WTC11 (cell line): ENCODE measurements around the gene DDX5. TPM values are rescaled to one million over a fixed set of nuclear protein-coding genes. Genes with fewer than 3 reads are reported as not detected.

ENCODE experiments used
- ATAC-seq: fragments of 200-7000 bp; cut with Tn5 transposase; 2 replicates; pipeline ENCODE4 v1.10.0; 2021; ENCODE audit warnings: mild to moderate bottlenecking, moderate library complexity
- CTCF ChIA-PET: fragments of 300-600 bp; sonication (Branson Sonifier 250); formaldehyde crosslinking; loops from one replicate; lab custom pipeline; 2021; ENCODE audit warnings: antibody characterized with exemption; lab: Charles Lee
- POLR2A ChIA-PET: fragments of 350-600 bp; sonication (Branson Sonifier 250); formaldehyde crosslinking; loops from one replicate; lab custom pipeline; 2021; ENCODE audit warnings: antibody characterized with exemption; lab: Charles Lee
- DNase-seq: peaks from one replicate; pipeline ENCODE4 v3.0.0; 2021; ENCODE audit warnings: low spot score
- H3K27ac Mint-ChIP-seq: 2 replicates; pipeline ENCODE4 v1.8.0; 2021; ENCODE audit warnings: mixed read lengths
- H3K27me3 Mint-ChIP-seq: 2 replicates; pipeline ENCODE4 v1.8.0; 2021; ENCODE audit warnings: low read depth, mild to moderate bottlenecking, moderate library complexity, mixed read lengths
- H3K36me3 Mint-ChIP-seq: 2 replicates; pipeline ENCODE4 v1.8.0; 2021; ENCODE audit warnings: mixed read lengths
- H3K4me1 Mint-ChIP-seq: 2 replicates; pipeline ENCODE4 v1.8.0; 2022; ENCODE audit warnings: mixed read lengths
- H3K4me3 Mint-ChIP-seq: 2 replicates; pipeline ENCODE4 v1.8.0; 2021; ENCODE audit warnings: mild to moderate bottlenecking, moderate library complexity, mixed read lengths
- H3K9me3 Mint-ChIP-seq: 2 replicates; pipeline ENCODE4 v1.8.0; 2021; ENCODE audit warnings: mixed read lengths
- E2F5 ChIP-seq: sonication (generic); formaldehyde crosslinking; IDR thresholded peaks from 2 replicates; pipeline ENCODE4 v1.8.1; 2022; ENCODE audit warnings: mild to moderate bottlenecking, moderate library complexity, missing genetic modification reagents
- FOXK1 ChIP-seq: sonication (generic); formaldehyde crosslinking; IDR thresholded peaks from 2 replicates; pipeline ENCODE4 v1.8.0; 2022; ENCODE audit warnings: mild to moderate bottlenecking, moderate library complexity, missing genetic modification reagents
- GABPB1 ChIP-seq: sonication (generic); formaldehyde crosslinking; IDR thresholded peaks from 2 replicates; pipeline ENCODE4 v1.8.1; 2023; ENCODE audit warnings: mild to moderate bottlenecking, missing genetic modification reagents
- KAT7 ChIP-seq: sonication (generic); formaldehyde crosslinking; IDR thresholded peaks from 2 replicates; pipeline ENCODE4 v1.8.1; 2023; ENCODE audit warnings: missing genetic modification reagents, mild to moderate bottlenecking, borderline replicate concordance
- MYBL2 ChIP-seq: sonication (generic); formaldehyde crosslinking; IDR thresholded peaks from 2 replicates; pipeline ENCODE4 v1.8.1; 2023; ENCODE audit warnings: mild to moderate bottlenecking, moderate library complexity, missing genetic modification reagents
- NFATC4 ChIP-seq: fragments of 250-450 bp; sonication (Bioruptor Pico); IDR thresholded peaks from 2 replicates; pipeline ENCODE4 v1.9.0; 2021; ENCODE audit warnings: mild to moderate bottlenecking
- NFE2L1 ChIP-seq: sonication (generic); formaldehyde crosslinking; IDR thresholded peaks from 2 replicates; pipeline ENCODE4 v1.8.1; 2023; ENCODE audit warnings: missing genetic modification reagents
- SMAD3 ChIP-seq: sonication (generic); formaldehyde crosslinking; IDR thresholded peaks from 2 replicates; pipeline ENCODE4 v1.8.0; 2022; ENCODE audit warnings: missing genetic modification reagents, mild to moderate bottlenecking, borderline replicate concordance
- SP1 ChIP-seq: sonication (generic); formaldehyde crosslinking; conservative IDR thresholded peaks from 2 replicates; pipeline ENCODE4 v1.8.1; 2022; ENCODE audit warnings: missing genetic modification reagents
- TCF7 ChIP-seq: sonication (generic); formaldehyde crosslinking; IDR thresholded peaks from 2 replicates; pipeline ENCODE4 v1.8.0; 2022; ENCODE audit warnings: mild to moderate bottlenecking, low read depth, missing genetic modification reagents, moderate library complexity
- TEAD1 ChIP-seq: sonication (generic); formaldehyde crosslinking; IDR thresholded peaks from 2 replicates; pipeline ENCODE4 v1.8.0; 2022; ENCODE audit warnings: mild to moderate bottlenecking, missing genetic modification reagents
- TEAD4 ChIP-seq: sonication (generic); formaldehyde crosslinking; IDR thresholded peaks from 2 replicates; pipeline ENCODE4 v1.8.0; 2022; ENCODE audit warnings: mild to moderate bottlenecking, missing genetic modification reagents
- USF1 ChIP-seq: sonication (generic); formaldehyde crosslinking; IDR thresholded peaks from 2 replicates; pipeline ENCODE4 v1.8.0; 2022; ENCODE audit warnings: mild to moderate bottlenecking, missing genetic modification reagents
- ZNF281 ChIP-seq: sonication (generic); formaldehyde crosslinking; IDR thresholded peaks from 2 replicates; pipeline ENCODE4 v1.8.0; 2023; ENCODE audit warnings: mild to moderate bottlenecking, missing genetic modification reagents
- total RNA-seq: library from RNA; stranded (reverse); gene quantifications from 3 replicates; pipeline ENCODE4 v1.2.3, GENCODE V29; 2021
- TF ChIP-seq, protein P1 (sequence below): sonication (generic); formaldehyde crosslinking; IDR thresholded peaks from 2 replicates; pipeline ENCODE4 v1.8.0; 2023; ENCODE audit warnings: missing genetic modification reagents, mild to moderate bottlenecking, borderline replicate concordance
- TF ChIP-seq, protein P2 (sequence below): sonication (generic); formaldehyde crosslinking; IDR thresholded peaks from 2 replicates; pipeline ENCODE4 v1.8.0; 2022; ENCODE audit warnings: missing genetic modification reagents
- TF ChIP-seq, protein P3 (sequence below): sonication (generic); formaldehyde crosslinking; IDR thresholded peaks from 2 replicates; pipeline ENCODE4 v1.8.1; 2023; ENCODE audit warnings: mild to moderate bottlenecking, missing genetic modification reagents, moderate library complexity

The DDX5 gene
- total RNA-seq, 1 experiment from 2014 or later, result 612 TPM

GRCh38 chr17:64507413-64507782 lies 1.3 kb upstream of the DDX5 start:
- peak overlapping the region; percentile 98 for H3K4me3 Mint-ChIP-seq
- CTCF ChIA-PET, result interaction anchor here (0.8 to 1.6 kb wide), 4 partner anchors 10 to 87 kb away, joined by 3 to 9 read pairs (median 8); partner anchors contain the start of gene POLG2
- no peaks in the 10 kb centered on the region; the same call in 1 of the 2 replicates for H3K27me3 Mint-ChIP-seq
- POLR2A ChIA-PET, result interaction anchor here (0.5 to 3.3 kb wide), 7 partner anchors 11 to 275 kb away, joined by 3 to 53 read pairs (median 3); partner anchors contain the start of gene POLG2
- ATAC-seq, result peak; percentile 10
- H3K36me3 Mint-ChIP-seq, result peaks cover 71% of the 10 kb centered on the region
- H3K4me1 Mint-ChIP-seq, result peaks cover 49% of the 10 kb centered on the region
- TF ChIP-seq, protein P1, sequence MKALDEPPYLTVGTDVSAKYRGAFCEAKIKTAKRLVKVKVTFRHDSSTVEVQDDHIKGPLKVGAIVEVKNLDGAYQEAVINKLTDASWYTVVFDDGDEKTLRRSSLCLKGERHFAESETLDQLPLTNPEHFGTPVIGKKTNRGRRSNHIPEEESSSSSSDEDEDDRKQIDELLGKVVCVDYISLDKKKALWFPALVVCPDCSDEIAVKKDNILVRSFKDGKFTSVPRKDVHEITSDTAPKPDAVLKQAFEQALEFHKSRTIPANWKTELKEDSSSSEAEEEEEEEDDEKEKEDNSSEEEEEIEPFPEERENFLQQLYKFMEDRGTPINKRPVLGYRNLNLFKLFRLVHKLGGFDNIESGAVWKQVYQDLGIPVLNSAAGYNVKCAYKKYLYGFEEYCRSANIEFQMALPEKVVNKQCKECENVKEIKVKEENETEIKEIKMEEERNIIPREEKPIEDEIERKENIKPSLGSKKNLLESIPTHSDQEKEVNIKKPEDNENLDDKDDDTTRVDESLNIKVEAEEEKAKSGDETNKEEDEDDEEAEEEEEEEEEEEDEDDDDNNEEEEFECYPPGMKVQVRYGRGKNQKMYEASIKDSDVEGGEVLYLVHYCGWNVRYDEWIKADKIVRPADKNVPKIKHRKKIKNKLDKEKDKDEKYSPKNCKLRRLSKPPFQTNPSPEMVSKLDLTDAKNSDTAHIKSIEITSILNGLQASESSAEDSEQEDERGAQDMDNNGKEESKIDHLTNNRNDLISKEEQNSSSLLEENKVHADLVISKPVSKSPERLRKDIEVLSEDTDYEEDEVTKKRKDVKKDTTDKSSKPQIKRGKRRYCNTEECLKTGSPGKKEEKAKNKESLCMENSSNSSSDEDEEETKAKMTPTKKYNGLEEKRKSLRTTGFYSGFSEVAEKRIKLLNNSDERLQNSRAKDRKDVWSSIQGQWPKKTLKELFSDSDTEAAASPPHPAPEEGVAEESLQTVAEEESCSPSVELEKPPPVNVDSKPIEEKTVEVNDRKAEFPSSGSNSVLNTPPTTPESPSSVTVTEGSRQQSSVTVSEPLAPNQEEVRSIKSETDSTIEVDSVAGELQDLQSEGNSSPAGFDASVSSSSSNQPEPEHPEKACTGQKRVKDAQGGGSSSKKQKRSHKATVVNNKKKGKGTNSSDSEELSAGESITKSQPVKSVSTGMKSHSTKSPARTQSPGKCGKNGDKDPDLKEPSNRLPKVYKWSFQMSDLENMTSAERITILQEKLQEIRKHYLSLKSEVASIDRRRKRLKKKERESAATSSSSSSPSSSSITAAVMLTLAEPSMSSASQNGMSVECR (CRISPR knock-in tag), result no peak
- no peak for TF ChIP-seq TCF7 (CRISPR knock-in tag)
- DNase-seq, result no peak
- H3K27ac Mint-ChIP-seq, result peak overlapping the region; percentile 99
- H3K9me3 Mint-ChIP-seq, result no peaks in the 10 kb centered on the region

DNA sequence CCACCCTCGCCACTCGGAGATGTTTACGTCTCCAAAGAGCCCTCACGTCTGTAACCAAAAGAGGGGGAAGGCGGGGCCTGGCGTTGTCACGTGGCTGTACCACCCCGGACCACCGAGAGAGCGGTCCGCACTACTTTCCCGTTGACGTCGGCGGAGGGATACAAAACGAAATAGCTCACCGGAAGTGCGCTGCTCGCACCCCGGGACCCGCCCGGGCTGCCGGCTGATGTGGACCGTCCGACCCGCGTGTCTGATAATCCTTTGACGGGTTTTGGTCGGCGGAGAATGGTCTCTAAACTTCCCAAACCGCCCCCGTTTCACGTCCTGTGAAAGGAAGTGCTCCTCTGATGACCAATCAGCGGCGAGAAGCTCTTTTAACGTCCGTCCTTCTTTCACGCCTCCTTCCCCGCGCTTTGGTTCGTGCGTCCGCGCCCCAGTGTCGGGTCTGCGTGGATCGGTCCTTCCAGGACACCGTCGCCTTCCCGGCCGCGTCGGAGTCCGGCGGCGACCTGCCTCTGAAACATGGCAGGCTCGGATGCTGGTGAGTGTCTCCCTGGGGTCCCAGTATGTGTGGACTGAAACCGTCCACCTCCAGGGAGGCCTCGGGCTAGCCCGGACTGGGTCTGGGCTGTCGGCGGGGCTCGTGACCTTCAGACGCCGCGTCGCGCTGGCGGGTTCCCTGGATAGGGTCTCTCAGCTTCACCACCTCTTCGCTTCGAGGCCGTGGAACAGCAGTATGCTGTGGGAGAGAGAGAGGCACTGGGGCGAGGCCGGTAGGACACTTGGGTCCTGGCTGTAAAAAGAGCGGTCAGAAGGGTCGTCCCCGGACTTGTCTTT lies 705 bp upstream of the DDX5 start, which contains the start of gene CEP95:
Gene CEP95 (plus strand): TSS at position 402 of the 837 bp plus-strand sequence. CDS start 121 bp downstream, at position 523.
- Mint-ChIP-seq H3K27me3 (no peaks in the 10 kb centered on the region; the same call in 1 of the 2 replicates), H3K27ac (peak within 1 kb of the TSS; percentile 99), H3K36me3 (peaks cover 73% of the 10 kb centered on the region), H3K4me1 (peaks cover 55% of the 10 kb centered on the region), H3K9me3 (no peaks in the 10 kb centered on the region), H3K4me3 (peak within 1 kb of the TSS; percentile 98)
- ChIA-PET CTCF (interaction anchor here (1.2 to 1.6 kb wide), 4 partner anchors 10 to 267 kb away, joined by 3 to 9 read pairs (median 8); partner anchors contain the start of gene POLG2), POLR2A (interaction anchor here (0.5 to 3.3 kb wide), 7 partner anchors 10 to 275 kb away, joined by 3 to 53 read pairs (median 3); partner anchors contain the start of gene POLG2)
- ATAC-seq (peak; percentile 7), DNase-seq (peak; percentile 93)
- TF ChIP-seq NFATC4 (CRISPR knock-in tag), result no peak
- TF ChIP-seq, protein P2, sequence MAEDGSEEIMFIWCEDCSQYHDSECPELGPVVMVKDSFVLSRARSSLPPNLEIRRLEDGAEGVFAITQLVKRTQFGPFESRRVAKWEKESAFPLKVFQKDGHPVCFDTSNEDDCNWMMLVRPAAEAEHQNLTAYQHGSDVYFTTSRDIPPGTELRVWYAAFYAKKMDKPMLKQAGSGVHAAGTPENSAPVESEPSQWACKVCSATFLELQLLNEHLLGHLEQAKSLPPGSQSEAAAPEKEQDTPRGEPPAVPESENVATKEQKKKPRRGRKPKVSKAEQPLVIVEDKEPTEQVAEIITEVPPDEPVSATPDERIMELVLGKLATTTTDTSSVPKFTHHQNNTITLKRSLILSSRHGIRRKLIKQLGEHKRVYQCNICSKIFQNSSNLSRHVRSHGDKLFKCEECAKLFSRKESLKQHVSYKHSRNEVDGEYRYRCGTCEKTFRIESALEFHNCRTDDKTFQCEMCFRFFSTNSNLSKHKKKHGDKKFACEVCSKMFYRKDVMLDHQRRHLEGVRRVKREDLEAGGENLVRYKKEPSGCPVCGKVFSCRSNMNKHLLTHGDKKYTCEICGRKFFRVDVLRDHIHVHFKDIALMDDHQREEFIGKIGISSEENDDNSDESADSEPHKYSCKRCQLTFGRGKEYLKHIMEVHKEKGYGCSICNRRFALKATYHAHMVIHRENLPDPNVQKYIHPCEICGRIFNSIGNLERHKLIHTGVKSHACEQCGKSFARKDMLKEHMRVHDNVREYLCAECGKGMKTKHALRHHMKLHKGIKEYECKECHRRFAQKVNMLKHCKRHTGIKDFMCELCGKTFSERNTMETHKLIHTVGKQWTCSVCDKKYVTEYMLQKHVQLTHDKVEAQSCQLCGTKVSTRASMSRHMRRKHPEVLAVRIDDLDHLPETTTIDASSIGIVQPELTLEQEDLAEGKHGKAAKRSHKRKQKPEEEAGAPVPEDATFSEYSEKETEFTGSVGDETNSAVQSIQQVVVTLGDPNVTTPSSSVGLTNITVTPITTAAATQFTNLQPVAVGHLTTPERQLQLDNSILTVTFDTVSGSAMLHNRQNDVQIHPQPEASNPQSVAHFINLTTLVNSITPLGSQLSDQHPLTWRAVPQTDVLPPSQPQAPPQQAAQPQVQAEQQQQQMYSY, result 0 out of 2 replicates have a peak, but pooled peaks have one; percentile 37
- peak; percentile 79; the same call in 1 of the 2 replicates for TF ChIP-seq SP1 (CRISPR knock-in tag)
- TF ChIP-seq KAT7 (CRISPR knock-in tag), result peak; percentile 10; the same call in 1 of the 2 replicates
- TF ChIP-seq FOXK1, result peak; percentile 83
- TF ChIP-seq NFE2L1 (CRISPR knock-in tag), result peak; percentile 80
- TF ChIP-seq ZNF281, result 0 out of 2 replicates have a peak, but pooled peaks have one; percentile 42
- TF ChIP-seq USF1 (CRISPR knock-in tag), result peak; percentile 91
- TF ChIP-seq SMAD3 (CRISPR knock-in tag), result no peak
- TF ChIP-seq, protein P3, sequence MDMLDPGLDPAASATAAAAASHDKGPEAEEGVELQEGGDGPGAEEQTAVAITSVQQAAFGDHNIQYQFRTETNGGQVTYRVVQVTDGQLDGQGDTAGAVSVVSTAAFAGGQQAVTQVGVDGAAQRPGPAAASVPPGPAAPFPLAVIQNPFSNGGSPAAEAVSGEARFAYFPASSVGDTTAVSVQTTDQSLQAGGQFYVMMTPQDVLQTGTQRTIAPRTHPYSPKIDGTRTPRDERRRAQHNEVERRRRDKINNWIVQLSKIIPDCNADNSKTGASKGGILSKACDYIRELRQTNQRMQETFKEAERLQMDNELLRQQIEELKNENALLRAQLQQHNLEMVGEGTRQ (CRISPR knock-in tag), result peak; percentile 93
- peak; percentile 8; the same call in 1 of the 2 replicates for TF ChIP-seq TEAD1 (CRISPR knock-in tag)
- peak; percentile 54; the same call in 1 of the 2 replicates for TF ChIP-seq E2F5 (CRISPR knock-in tag)
- peak; percentile 44 for TF ChIP-seq MYBL2 (CRISPR knock-in tag)
- no peak; the same call in 1 of the 2 replicates for TF ChIP-seq TEAD4
- TF ChIP-seq GABPB1 (CRISPR knock-in tag), result peak; percentile 54; the same call in 1 of the 2 replicates
